ENCODE results near the gene KCNE2.
"Not testable (repeated sequence)": the region's sequence is repeated elsewhere in the genome, so short reads cannot be mapped to it uniquely, and the experiment has no call there.

DNA sequence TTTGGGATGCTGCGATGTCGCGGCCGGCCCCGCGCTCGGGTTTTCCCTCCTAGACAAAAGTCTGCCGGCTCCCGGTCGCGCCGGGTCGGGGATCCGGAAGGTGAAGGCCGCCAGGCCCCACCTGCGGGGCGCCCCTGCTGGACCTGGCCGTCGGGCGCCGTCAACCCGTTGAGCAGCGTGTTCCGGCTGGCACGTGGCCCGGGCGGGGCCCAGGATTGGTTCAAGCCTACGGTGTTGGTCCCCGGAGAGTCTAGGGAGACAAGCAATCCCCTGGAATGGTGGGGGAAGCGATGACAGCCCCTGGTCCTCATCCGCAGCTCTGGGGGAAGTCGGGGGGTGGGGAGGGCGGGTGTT, 11.8 kb downstream of the KCNE2 start:
- not testable (repeated sequence) for TF ChIP-seq EZH2 (optimal IDR thresholded peaks at IDR 0.05; ENCODE audit: low read depth, low read length)
- TF ChIP-seq, protein P1, sequence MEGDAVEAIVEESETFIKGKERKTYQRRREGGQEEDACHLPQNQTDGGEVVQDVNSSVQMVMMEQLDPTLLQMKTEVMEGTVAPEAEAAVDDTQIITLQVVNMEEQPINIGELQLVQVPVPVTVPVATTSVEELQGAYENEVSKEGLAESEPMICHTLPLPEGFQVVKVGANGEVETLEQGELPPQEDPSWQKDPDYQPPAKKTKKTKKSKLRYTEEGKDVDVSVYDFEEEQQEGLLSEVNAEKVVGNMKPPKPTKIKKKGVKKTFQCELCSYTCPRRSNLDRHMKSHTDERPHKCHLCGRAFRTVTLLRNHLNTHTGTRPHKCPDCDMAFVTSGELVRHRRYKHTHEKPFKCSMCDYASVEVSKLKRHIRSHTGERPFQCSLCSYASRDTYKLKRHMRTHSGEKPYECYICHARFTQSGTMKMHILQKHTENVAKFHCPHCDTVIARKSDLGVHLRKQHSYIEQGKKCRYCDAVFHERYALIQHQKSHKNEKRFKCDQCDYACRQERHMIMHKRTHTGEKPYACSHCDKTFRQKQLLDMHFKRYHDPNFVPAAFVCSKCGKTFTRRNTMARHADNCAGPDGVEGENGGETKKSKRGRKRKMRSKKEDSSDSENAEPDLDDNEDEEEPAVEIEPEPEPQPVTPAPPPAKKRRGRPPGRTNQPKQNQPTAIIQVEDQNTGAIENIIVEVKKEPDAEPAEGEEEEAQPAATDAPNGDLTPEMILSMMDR (IDR thresholded peaks at IDR 0.05; ENCODE audit: low read length): not testable (repeated sequence)

Measured in MM.1S (cell line).